Sigmoid colon (tissue), 4 donors: ENCODE measurements around the gene CHIT1.

ENCODE experiments used
- EP300 ChIP-seq, 4 donors: sonication (generic); formaldehyde crosslinking; IDR thresholded peaks; one replicate each; pipeline ENCODE4 v1.6.1; 2017; ENCODE audit warnings: antibody characterized with exemption in 4 of 4
- POLR2A ChIP-seq, 2 donors: fragments of 450-650 bp; IDR thresholded peaks; one replicate each; pipeline ENCODE4 v1.6.1; 2016; ENCODE audit warnings: antibody characterized with exemption in 2 of 2, mild to moderate bottlenecking in 2 of 2, moderate library complexity in 2 of 2

GRCh38 chr1:203173011-203173555 lies 56.4 kb downstream of the CHIT1 start:
- TF ChIP-seq POLR2A (IDR thresholded peaks at IDR 0.05): no peak
- no peak for TF ChIP-seq EP300 (IDR thresholded peaks at IDR 0.05)
